GM21423 (cell line): ENCODE results near the gene TRAF3IP1.

Source experiments
- ATAC-seq: cut with Tn5 transposase; IDR thresholded peaks from one replicate; pipeline ENCODE4 v1.9.1; 2021; ENCODE audit warnings: mild to moderate bottlenecking, moderate library complexity; ENCODE audit not compliant: unreplicated experiment

TRAF3IP1 gene

DNA sequence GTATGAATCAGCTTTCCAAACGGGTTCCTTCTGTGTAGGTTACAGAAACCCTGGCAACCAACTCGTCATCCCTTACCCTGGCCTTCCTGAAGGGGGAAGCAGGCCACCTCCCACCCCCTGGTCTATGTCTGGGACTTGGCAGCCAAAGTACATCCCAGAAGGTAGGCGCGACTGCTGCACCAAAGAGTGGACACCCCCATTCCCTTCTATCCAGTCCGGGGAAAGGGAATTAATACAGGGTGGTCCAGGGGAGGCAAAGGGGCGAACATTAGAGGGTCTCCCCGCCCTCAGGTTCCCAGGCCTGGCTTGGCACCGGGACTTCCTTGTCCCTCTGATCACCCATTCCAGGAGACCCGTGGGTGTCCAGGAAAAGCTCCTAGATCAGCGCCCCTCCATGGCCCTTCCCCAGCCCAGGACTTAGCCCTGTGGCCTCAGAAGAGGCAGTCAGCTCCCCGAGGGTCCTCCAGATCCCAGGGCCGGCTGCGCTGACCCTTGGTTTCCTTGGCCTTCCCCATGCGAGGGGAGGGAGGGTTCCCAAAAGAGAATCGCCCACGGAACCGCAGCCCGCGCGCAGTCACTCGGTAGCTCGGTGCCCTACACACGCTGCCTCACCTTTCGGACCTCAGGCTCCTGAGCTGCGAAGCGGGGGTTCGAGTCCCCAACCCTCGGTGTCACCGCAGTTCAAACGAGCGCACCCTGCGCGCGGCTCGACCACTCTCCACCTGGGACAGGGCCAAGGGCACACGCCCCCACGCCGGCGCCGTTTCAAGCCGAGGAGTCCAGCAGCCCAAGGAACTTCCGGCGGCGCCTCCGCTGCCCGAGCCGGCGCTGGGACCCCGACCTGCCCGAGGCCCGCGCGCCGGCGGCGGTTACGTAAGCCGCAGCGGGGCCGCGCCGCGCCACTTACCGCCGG, 32.3 kb upstream of the TRAF3IP1 start, which contains the start of gene PER2:
Gene PER2 (minus strand): TSS at position 874 of the 913 bp plus-strand sequence. CDS start 10,674 bp downstream, outside the sequence.
- peak; percentile 36 for ATAC-seq

DNA sequence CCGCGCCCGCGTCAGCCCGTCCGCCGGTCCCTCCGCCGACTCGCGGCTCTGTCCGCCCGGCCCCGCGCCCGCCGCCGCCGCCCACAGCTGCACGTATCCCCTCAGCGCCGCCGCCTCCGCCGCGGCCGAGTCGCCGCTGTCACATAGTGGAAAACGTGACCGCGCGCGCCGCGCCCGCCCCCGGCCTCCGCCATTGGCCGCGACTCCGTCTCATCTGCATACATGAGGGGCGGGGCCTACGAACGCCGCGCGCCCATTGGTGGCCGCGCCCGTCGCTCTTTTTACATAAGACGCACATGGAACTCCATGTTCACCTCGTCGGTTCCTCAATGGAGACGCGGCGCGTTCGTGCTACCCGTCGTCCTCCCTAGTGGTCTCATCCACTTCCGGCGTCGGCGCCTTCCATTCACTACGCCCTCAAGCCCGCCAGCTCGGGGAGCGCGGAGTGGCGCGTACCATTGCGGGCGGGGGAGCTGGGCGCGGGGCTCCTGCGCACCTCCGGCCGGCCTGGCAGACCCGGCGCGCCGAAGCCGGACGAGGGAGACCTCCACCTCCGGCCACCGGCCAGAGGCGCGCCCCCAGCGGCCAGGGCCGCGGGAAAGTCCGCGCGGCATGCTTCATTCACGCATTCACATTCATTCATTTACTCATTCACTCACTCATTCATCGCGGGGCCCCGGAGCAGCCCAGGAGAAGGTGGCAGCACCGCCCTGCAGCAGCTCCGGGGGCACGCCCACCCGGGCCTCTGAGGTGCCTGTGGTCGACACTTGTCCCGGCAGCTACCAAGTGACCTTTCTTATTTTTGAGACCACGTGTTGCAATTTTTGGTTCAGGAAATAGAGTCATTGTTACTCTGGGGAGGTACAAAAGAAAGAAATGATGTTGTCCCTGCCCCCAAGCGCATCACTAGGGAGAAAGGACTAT, 31.4 kb upstream of the TRAF3IP1 start:
- ATAC-seq: peak; percentile 90

DNA sequence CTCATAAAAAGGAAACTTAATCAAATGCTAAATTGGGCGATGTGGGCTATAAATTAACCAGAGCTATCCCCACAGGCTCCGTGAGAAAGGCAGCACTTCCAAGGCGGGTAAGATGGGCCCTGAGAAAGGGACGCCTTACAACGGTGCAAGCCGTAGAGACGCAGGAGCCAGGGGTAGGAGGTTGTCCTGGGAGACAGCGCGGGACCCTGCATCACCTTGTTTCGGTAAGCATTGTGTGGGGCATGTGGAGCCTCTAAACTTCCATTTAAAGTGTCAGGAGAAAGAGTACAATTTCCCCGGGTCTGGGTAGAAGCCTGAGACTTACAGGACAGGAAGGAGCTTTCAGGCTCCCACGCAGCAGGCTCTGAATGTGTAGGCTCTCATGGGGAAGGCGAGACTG, 30.7 kb upstream of the TRAF3IP1 start:
- ATAC-seq: no peak

DNA sequence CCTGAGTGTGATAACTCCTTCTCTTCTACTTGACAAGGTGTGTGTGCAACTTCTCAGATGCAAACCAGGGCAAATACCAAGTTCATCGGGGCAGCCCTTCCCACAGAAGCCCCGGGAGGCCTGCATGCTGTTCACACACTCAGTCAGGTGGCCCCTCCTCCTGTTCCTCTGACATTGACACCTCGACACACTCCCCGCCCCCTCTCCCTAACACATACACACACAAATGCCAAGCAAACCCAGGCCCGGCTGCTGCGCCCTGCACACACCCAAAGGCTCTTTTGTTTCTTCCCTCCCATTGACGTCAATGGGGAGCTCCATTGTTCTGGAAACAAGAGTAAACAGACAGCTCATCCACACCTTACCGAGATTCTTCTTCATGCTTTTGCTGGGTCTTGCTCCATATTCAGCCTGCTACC, 30.2 kb upstream of the TRAF3IP1 start:
- ATAC-seq: no peak

DNA sequence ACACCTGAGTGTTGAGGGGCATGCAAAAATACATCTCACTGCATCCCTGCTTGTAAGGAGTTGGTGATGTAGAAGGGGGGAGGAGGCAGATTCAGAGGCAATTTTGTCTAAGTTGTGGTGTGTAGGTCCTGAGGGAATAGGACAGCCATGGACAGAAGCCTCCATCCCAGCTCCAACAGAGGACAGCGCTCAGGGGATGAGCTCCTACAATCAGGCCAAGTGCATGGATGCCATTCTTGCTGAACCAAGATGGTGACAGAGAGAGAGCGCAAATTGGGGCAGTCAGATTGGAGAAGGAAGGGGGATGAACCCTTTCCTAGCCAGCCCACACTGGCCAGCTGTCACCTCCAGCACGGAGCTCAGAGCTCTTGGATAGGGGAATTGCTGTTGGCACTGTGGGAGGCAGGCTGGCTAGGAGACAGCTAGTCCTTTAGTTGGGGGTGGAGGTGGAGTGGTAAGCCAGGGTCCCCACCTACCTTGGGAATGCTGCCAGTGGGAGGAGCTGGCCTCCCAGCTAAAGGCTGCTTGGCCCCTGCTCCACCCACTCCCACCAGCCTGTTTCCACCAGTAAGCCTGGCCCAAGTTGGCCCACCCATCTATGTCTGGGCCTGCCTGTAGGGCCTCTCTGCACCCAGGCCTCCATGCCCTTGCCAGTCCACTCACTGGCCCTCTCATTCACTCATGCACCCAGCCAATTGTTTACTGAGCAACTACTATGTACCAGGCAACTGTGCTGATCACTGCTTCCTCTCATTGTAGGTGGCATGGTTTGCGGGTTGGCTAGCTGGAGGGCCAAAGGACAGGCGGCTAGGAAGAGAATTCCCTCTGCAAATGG, 29.4 kb upstream of the TRAF3IP1 start:
- no peak for ATAC-seq

DNA sequence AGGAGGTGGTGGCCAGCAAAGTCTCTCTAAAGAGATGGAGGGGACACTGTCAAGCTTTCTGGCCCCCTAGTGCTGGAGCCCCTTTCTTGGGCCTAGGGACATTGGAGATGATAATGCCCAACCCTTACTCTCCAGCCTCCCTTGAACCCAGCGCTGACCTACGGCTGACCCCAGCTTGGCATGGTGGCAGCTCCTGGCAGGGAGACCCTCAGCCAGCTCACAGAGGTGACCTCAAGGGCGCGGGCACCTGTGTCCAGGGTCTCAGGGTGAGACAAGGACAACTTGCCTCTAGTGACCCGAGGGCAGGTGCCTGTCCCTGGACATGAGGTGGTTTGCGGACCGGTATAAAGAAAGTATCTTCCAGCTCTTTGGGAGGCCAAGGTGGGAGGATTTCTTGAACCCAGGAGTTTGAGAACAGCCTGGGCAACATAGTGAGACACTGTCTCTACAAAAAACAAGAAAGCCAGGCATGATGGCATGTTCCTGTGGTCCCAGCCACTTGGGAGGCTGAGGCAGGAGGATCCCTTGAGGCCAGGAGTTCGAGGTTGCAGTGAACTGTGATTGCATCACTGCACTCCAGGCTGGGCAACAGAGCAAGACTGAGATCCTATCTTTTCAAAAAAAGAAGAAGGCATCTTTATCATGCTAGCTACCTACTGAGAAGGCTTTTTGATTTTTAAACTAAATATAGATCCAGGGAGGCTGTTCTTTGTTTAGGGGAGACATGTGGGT, 28.6 kb upstream of the TRAF3IP1 start:
- ATAC-seq: no peak

DNA sequence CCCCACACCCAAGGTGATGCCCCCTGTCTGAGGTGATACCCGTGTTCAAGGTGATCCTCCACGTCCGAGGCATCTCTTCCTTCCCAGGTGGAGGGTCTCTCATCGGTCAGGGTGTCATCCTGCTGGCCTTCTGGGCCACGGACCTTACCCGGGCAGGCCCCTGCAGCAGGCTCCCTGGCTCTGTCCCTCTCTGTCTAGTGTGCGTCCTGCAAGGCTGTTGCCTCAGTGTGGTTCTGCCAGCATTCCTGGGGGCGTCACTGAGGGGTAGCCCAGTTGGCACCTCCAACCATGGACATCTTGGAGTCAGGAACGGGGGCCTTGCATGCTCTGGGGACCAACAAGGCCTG, 26.3 kb upstream of the TRAF3IP1 start:
- ATAC-seq: no peak

DNA sequence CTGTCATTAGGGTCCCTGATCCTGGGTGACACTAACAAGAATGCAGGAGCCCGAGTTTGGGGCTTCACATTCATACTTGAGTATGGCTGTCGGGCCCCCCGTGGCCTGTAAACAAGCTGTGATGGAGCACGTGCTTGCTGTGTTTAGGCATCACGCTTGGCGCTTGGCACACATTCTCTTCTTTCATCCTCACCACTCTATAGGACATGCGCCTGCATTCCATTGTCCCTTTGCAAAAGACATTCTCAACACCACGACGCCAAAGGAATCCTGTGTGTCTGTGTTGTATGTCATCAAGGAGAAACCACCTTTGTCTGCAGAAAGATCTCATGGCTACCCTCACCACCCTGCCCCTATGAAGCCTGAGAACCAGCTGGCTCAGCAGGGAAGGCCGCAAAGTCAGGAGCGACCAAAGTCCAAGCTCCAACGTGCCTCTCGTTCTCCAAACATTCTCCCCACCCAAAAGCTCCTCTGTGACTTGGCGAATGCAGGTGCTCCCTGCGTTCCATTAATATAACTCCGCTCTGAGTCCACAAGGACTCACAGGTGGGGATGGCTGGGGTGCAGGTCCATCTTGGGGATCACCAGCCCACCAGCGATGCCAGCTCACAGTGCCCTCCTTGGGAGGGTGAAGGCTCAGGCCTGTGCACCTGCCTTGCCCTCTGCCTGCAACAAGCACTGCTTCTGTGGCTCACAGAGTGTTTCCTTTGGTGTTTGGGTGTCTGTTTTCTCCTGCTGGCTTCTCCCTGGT, 25.8 kb upstream of the TRAF3IP1 start:
- ATAC-seq: no peak

DNA sequence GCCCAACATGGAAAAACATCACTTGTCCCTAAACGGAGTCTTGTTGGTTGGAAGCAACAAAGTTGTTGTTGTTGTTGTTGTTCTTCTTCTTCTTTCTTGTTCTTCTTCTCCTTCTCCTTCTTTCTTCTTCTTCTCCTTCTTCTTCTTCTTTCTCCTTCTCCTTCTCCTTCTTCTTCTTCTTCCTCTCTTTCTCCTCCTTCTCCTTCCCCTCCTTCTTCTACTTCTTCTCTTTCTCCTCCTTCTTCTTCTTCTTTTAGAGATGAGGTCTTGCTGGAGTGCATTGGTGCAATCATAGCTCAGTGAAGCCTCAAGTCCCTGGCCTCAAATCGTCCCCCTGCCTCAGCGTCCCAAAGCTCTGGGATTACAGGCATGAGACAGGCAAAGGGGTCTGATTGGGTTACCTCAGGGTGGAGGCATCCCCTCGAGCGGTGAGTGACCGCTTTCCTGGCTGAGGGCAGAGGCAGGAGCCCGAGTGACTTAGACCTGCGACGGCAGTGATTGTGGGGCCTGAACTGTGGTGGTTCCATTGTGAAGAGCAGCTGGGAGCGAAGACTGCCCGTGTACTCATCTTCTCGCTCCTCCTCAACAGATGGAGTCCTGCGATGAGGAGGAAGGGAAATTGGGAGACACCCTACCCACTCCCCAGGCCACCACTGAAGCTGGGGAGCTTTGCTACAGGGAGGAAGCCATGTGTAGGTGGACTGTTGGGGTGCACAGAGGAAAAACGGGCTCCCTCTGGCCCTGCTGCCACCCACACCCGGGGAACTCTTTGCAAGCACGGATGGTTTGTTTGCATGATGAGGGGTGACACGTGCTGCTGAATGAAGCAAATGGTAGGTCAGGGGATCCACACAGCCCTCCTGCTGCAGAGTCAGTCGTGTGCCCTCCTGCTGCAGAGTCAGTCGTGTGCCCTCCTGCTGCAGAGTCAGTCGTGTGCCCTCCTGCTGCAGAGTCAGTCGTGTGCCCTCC, 24.9 kb upstream of the TRAF3IP1 start:
- ATAC-seq: no peak

DNA sequence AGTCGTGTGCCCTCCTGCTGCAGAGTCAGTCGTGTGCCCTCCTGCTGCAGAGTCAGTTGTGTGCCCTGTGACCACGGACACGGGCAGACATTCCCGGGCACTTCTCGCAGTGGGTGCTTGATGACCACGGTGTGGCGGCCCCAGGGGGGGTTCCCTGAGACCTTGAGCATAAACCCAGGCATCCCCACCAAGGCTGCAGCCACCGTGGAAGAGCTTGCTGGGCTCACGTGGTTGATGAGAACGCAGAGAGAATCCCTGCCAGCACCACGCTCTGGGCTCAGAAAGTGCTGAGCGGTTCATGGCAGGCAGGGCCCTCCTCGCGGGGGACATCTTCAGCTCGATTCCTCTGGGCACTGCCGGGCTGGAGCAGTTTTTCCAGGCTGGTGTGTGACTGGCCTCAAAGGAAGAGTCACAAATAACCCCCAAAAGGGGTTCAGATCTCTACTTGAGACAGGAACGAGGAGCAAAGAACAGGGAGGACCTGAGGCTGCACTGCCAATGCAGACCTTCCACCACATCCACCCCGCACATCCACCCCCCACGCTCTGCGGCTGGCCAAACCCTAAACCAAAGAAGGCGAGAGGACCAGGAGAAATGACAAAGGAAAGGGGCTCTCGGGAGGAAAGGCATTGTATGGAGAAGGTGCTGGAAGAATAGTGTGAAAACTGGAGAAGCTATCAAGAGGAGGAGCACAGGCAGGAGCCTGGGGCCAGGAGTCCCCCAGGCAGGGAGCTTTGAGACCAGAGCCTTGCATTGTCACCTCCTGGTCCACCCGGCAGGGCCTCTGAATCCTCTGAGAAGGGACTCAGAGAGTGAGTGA, 23.5 kb upstream of the TRAF3IP1 start:
- ATAC-seq: no peak

DNA sequence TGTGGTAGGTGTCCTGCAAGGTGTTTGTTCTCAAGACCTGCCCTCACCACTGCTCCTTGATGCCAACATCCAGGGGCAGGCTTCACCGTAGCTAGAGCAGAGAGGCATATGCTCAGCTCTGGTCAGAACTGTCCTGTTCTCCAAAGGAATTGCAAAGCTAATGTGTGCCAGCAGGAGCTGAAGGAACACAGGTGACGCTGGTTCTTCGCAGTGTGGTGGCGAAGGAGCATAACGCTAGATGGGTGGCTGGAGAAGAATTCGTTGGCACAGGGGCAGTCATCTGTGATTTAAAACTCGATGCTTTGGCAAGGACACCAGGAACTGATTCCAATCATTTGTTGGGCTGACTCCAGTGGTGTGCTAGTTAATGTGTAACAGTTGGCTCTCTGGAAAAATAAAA, 20.5 kb upstream of the TRAF3IP1 start:
- no peak for ATAC-seq

DNA sequence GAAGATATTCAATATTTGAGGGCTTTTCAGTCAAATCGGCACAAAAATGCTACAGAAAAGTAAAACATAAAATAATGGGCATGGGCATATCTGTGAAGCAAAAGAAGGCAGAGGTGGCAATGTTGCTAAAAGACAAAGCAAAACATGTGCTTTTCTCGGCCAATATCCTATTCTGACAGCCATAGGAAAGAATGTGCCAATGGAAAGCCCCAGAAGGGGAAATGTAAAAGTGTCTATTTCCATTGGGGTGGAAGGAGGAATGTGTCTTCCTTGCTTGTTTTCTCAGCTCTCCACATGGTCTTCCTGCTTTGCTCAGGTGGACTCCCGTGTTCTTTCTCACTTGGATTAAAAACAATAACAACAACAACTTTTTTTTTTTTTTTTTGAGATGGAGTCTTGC, 18.2 kb upstream of the TRAF3IP1 start:
- ATAC-seq: no peak

DNA sequence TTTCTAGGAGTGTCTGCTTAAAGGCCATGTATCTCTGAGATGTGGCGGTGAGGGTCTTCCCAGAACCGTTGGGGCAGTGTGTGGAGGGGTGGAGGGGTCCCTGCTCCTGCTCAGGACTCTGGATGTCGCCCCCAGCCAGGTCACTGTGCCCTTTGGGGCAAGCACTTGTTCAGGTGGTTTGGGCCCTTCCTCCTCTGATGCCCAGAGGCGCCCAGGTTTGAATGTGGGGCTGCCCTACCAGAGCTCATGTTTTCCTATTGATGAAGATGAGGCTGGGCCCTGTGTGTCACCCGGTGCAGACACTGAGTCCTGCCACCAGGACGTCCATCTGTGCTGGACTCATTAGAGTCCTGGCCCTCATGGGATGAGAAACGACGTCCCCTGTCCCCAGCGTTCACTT, 17.6 kb upstream of the TRAF3IP1 start:
- no peak for ATAC-seq

DNA sequence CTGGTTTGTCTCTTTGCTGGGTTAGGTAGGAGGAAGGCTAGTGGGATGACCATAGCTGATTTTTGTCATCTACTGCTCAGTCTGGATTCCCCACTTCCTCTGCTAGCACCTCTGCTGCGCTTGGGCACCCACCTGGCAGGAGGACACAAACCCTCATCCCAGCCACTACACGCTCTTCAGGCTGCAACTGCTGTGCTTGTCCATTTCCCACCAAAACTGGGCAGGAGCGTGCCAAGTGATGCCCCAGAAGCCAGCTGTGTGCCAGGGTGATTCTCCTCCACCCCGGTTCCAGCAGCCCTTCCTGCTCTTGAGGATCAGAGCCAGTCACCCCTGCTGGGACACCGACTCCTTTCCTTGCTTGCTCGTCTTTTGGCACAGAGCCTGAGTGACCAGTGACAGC, 16.2 kb upstream of the TRAF3IP1 start:
- no peak for ATAC-seq

DNA sequence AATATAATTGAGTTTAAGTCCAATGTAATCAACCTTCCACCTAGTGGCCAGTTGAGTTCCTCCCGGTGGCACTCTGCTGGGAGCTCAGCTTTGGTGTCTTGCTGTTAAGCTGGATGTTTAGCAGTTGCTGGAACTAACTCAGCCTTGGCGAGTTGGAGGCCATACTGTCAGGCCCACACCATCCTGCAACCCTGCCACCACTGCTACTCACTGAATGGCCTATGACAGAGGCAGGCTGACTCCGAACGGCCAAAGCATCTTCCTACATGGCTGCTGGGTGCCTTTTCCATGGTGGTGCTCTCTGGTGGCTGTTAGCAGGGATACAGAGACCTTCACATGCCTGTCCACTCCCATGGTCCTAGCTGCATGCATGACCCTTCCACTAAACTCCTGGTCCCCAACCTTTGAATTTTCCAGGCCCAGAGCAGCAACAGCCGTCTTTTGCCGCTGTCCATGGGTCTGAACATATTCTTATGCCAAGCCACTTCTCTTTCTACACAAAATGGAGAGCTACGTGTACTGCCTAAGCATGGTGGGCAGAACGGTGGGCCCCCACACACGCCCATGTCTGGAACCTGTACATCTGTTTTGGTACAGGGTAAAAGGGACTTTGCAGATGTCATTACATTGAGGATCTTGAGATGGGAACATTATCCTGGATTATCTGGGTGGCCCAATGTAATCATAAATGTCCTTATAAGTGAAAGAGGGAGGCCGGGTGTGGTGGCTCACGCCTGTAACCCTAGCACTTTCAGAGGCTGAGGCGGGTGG, 15.0 kb upstream of the TRAF3IP1 start:
- ATAC-seq: no peak

DNA sequence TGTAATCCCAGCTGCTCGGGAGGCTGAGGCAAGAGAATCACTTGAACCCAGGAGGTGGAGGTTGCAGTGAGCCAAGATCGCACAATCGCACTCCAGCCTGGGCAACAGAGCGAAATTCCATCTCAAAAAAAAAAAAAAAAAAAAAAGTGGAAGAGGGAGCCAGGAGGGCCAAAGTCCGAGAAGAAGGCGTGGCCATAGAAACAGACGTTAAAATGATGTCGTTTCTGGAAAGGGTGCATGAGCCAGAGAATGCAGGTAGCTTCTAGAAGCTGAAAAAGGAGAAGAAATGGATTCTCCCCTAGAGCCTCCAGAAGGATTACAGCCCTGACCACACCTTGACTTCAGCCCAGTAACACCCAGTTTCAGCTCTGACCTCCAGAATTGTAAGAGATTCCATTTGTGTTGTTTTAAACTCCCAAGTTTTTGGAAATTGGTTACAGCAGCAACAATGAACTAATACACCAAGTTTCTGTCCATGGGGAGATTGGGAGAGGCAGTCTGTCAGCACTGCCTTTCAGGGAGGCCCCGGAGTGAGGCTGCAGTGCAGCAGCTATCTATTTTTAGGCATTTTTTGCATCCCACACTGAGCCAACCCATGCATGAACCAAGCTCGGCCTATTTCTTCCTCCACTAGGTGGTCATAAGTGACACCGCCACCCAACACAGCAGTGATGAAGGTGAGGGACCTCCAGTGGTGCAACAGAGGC, 14.2 kb upstream of the TRAF3IP1 start:
- no peak for ATAC-seq
